A673 (cell line): ENCODE results near the gene KLHDC1. TPM values are rescaled to one million over a fixed set of nuclear protein-coding genes. Genes with fewer than 3 reads are reported as not detected.
"Not testable (repeated sequence)": the region's sequence is repeated elsewhere in the genome, so short reads cannot be mapped to it uniquely, and the experiment has no call there.

Experiments
- BruUV-seq: library from RNA; stranded (reverse); fragments of 400-500 nt; replicated peaks from 2 replicates; lab custom pipeline; 2021; lab: Mats Ljungman, UMichigan
- CTCF ChIA-PET: fragments of 300-600 bp; sonication (Branson Sonifier 250); formaldehyde crosslinking; loops from one replicate; lab custom pipeline; 2022; ENCODE audit warnings: antibody characterized with exemption; lab: Charles Lee
- POLR2A ChIA-PET: fragments of 300-600 bp; sonication (Branson Sonifier 250); formaldehyde crosslinking; loops from one replicate; lab custom pipeline; 2022; ENCODE audit warnings: antibody characterized with exemption; ENCODE audit not compliant: low non-redundant PET; lab: Charles Lee
- DNase-seq: peaks from one replicate; pipeline ENCODE4 v3.0.0-alpha.2; 2015; ENCODE audit warnings: low spot score
- H3K27ac ChIP-seq: fragments of 200-600 bp; sonication (generic); 2 replicates; pipeline ENCODE4 v1.5.1; 2016; ENCODE audit warnings: mixed run types, low read depth, mild to moderate bottlenecking, mixed read lengths, antibody characterized with exemption, low read length; ENCODE audit not compliant: poor library complexity, severe bottlenecking
- H3K27me3 ChIP-seq: fragments of 200-600 bp; sonication (generic); replicated peaks from 2 replicates; pipeline ENCODE4 v1.6.1; 2017; ENCODE audit warnings: mixed run types, low read depth, mild to moderate bottlenecking, mixed read lengths, antibody characterized with exemption, low read length; ENCODE audit not compliant: insufficient read depth, poor library complexity
- H3K36me3 ChIP-seq: fragments of 200-600 bp; sonication (generic); 2 replicates; pipeline ENCODE4 v1.6.1; 2016; ENCODE audit warnings: mixed run types, mild to moderate bottlenecking, mixed read lengths, antibody characterized with exemption, low read length; ENCODE audit not compliant: insufficient read depth, poor library complexity, severe bottlenecking
- H3K4me1 ChIP-seq: fragments of 200-600 bp; sonication (generic); 2 replicates; pipeline ENCODE4 v1.6.1; 2017; ENCODE audit warnings: mixed run types, mild to moderate bottlenecking, mixed read lengths, antibody characterized with exemption, low read length; ENCODE audit not compliant: insufficient read depth, poor library complexity, severe bottlenecking
- H3K4me3 ChIP-seq: fragments of 200-600 bp; sonication (generic); 2 replicates; pipeline ENCODE4 v1.5.1; 2016; ENCODE audit warnings: low read depth, mixed run types, mild to moderate bottlenecking, mixed read lengths, low read length; ENCODE audit not compliant: poor library complexity, severe bottlenecking
- H3K9me3 ChIP-seq: fragments of 200-600 bp; sonication (generic); 2 replicates; pipeline ENCODE4 v1.6.1; 2016; ENCODE audit warnings: mixed run types, low read depth, mild to moderate bottlenecking, mixed read lengths, antibody characterized with exemption, low read length; ENCODE audit not compliant: poor library complexity, severe bottlenecking
- EZH2 ChIP-seq: fragments of 200-600 bp; sonication (generic); IDR thresholded peaks from 2 replicates; pipeline ENCODE4 v1.6.1; 2017; ENCODE audit warnings: borderline replicate concordance, low read depth, mild to moderate bottlenecking, mixed read lengths, antibody characterized with exemption, low read length; ENCODE audit not compliant: poor library complexity, severe bottlenecking
- intact Hi-C: fragments of 100-400 bp; cut with micrococcal nuclease; formaldehyde crosslinking; loops from one replicate; pipeline ENCODE4 v1.10.0; 2022; ENCODE audit not compliant: unreplicated experiment
- total RNA-seq: library from RNA; stranded (reverse); gene quantifications from 2 replicates; pipeline ENCODE4 v1.2.3, GENCODE V29; 2021
- TF ChIP-seq, protein P1 (sequence below): fragments of 300-800, 200-600 bp; sonication (generic); conservative IDR thresholded peaks from 2 replicates; pipeline ENCODE4 v1.5.1; 2017; ENCODE audit warnings: low read depth, mild to moderate bottlenecking, antibody characterized with exemption, low read length, moderate library complexity, mixed read lengths

Gene KLHDC1
- total RNA-seq, 1 experiment from 2014 or later, result 1.3 TPM

DNA sequence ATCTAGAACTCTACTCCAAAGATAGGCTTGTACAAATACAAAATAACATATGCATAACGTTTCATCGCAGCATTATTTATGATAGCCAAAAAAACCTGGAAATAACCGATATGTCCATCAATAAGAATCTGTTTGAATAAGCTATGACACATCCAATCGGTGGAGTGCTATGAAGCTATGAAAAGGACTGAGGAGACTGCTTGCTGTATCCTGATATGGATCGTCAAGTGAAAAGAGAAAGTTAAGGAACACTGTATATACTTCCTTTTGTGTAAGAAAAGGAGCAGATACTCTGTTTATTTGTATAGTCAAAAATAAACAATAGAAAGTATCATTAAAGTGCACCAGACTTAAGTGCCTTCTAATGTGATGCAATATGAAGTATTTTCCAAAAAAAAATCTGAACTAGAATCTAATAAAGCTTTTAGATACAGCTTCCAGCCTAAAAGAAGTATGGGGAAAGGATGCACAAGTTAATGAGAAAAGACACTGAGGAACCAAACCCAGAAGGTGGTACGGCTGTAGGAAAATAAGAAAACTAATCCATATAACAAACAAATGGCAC lies 645 bp upstream of the KLHDC1 start:
- Histone ChIP-seq H3K4me1 (peaks cover 6% of the 10 kb centered on the region), H3K9me3 (no peaks in the 10 kb centered on the region), H3K27ac (peak overlapping the region; percentile 90), H3K4me3 (peak overlapping the region; percentile 62), H3K36me3 (no peaks in the 10 kb centered on the region), H3K27me3 (no peaks in the 10 kb centered on the region)
- no peak for TF ChIP-seq EZH2
- TF ChIP-seq, protein P1, sequence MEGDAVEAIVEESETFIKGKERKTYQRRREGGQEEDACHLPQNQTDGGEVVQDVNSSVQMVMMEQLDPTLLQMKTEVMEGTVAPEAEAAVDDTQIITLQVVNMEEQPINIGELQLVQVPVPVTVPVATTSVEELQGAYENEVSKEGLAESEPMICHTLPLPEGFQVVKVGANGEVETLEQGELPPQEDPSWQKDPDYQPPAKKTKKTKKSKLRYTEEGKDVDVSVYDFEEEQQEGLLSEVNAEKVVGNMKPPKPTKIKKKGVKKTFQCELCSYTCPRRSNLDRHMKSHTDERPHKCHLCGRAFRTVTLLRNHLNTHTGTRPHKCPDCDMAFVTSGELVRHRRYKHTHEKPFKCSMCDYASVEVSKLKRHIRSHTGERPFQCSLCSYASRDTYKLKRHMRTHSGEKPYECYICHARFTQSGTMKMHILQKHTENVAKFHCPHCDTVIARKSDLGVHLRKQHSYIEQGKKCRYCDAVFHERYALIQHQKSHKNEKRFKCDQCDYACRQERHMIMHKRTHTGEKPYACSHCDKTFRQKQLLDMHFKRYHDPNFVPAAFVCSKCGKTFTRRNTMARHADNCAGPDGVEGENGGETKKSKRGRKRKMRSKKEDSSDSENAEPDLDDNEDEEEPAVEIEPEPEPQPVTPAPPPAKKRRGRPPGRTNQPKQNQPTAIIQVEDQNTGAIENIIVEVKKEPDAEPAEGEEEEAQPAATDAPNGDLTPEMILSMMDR, result no peak
- BruUV-seq, result TSS peak; percentile 28
- ChIA-PET POLR2A (no interaction called here), CTCF (interaction anchor here (0.6 kb wide), 1 partner anchor 15 kb away, joined by 3 read pairs; no protein-coding TSS in a partner anchor)
- intact Hi-C loops, result loop anchor here (2.0 kb wide), 1 partner anchor 77 kb away; the partner anchor contains the start of gene KLHDC2
- DNase-seq, result no peak

DNA sequence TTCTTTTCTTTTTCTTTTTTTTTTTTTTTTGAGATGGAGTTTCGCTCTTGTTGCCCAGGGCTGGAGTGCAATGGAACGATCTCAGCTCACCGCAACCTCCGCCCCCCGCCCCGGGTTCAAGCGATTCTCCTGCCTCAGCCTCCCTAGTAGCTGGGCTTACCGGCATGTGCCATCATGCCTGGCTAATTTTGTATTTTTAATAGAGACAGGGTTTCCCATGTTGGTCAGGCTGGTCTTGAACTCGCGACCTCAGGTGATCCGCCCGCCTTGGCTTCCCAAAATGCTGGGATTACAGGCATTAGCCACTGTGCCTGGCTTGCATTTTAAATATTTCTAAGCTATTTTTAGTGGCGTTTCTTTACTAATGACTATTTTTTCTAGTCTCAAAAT lies 810 bp downstream of the KLHDC1 start:
- H3K27me3 ChIP-seq, DNase-seq, BruUV-seq, H3K9me3 ChIP-seq, H3K27ac ChIP-seq, H3K36me3 ChIP-seq, H3K4me1 ChIP-seq: not testable (repeated sequence)
- intact Hi-C loops, result loop anchor here (2.0 kb wide), 1 partner anchor 75 kb away; the partner anchor contains the start of gene KLHDC2
- ChIA-PET CTCF (interaction anchor here (0.6 kb wide), 1 partner anchor 19 kb away, joined by 6 read pairs; no protein-coding TSS in a partner anchor), POLR2A (interaction anchor here (0.7 kb wide), 1 partner anchor 714 kb away, joined by 3 read pairs; no protein-coding TSS in a partner anchor)
- H3K4me3 ChIP-seq, result peak overlapping the region; percentile 62

DNA sequence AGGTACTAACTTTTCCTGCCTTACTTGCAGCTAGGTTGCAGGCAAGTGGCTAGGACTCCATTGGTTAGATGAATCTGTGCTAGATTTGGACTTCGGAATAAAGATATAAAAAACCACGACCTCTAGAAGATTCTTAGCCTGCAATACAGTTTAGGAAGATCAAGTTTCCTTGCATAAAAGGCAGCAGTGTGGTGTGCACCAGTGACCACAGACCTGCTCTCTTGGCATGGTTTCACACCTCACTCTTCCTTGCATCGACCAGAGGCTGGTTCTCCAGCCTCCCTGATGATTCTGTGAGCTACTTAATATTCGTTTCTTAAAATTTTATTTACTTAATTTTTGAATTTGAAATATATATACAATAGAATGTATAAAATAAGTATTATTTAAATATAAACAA lies 9.8 kb downstream of the KLHDC1 start:
- no TSS peak for BruUV-seq
- intact Hi-C loops, result no loop called here
- Histone ChIP-seq H3K4me3 (no peak overlapping the region), H3K4me1 (no peaks in the 10 kb centered on the region), H3K36me3 (no peaks in the 10 kb centered on the region), H3K27me3 (no peaks in the 10 kb centered on the region), H3K9me3 (no peaks in the 10 kb centered on the region), H3K27ac (no peak overlapping the region)
- POLR2A ChIA-PET, result interaction anchor here (0.7 kb wide), 1 partner anchor 70 kb away, joined by 3 read pairs; no protein-coding TSS in a partner anchor
- DNase-seq, result no peak
- CTCF ChIA-PET, result interaction anchor here (0.7 kb wide), 1 partner anchor 241 kb away, joined by 3 read pairs; no protein-coding TSS in a partner anchor
- TF ChIP-seq, protein P1, result no peak
- no peak for TF ChIP-seq EZH2
